ENCODE measurements around the gene LASP1. TPM values are rescaled to one million over a fixed set of nuclear protein-coding genes. Genes with fewer than 3 reads are reported as not detected.

Gene LASP1
- total and polyA plus RNA-seq, 2 experiments from 2014 or later = 48.7 to 173 TPM

- Histone ChIP-seq H4K20me1 (replicated peaks; ENCODE audit: insufficient read depth) (no peaks in the 10 kb centered on the region), H3K36me3 (ENCODE audit: insufficient read depth) (no peaks in the 10 kb centered on the region), H3K27me3 (ENCODE audit: insufficient read depth) (no peaks in the 10 kb centered on the region), H3K27ac (ENCODE audit: low read depth) (no peak overlapping the region), H3K79me2 (replicated peaks; ENCODE audit: insufficient read depth) (no peaks in the 10 kb centered on the region), H3K4me2 (no peak overlapping the region), H3K4me1 (ENCODE audit: insufficient read depth) (peaks cover 21% of the 10 kb centered on the region), H3F3A (replicated peaks; ENCODE audit: low read depth) (no peaks in the 10 kb centered on the region), H2AFZ (peak overlapping the region; percentile 72; the same call in 1 of the 2 replicates), H3K9me2 (ENCODE audit: insufficient read depth) (no peaks in the 10 kb centered on the region), H3K4me3 (no peak overlapping the region)
- no peak for ATAC-seq
- peaks cover 9% of the 10 kb centered on the region for H3K27me3 Mint-ChIP-seq (ENCODE audit: insufficient read depth, low read depth, poor library complexity)
- H3K27ac Mint-ChIP-seq = no peak overlapping the region
- peak; percentile 20 for DNase-seq (ENCODE audit: low spot score)
- no peak for TF ChIP-seq EZH2phosphoT487 (IDR thresholded peaks at IDR 0.05; ENCODE audit: unreplicated experiment)
- no peak for TF ChIP-seq EZH2 (IDR thresholded peaks at IDR 0.05; ENCODE audit: low read depth, unreplicated experiment)
- no peak for TF ChIP-seq POLR2AphosphoS5 (IDR thresholded peaks at IDR 0.05; ENCODE audit: low read depth)
- no peak for TF ChIP-seq NANOG (IDR thresholded peaks at IDR 0.05; ENCODE audit: borderline replicate concordance)
- TF ChIP-seq CREB1 (CRISPR knock-in tag; IDR thresholded peaks at IDR 0.05; ENCODE audit: low read depth) = no peak
- TF ChIP-seq STAT1 (IDR thresholded peaks at IDR 0.05; ENCODE audit: unreplicated experiment) = no peak
- peaks cover 21% of the 10 kb centered on the region; the same call in 2 of the 3 replicates for H3K4me1 Mint-ChIP-seq
- H3K36me3 Mint-ChIP-seq (ENCODE audit: low read depth) = no peaks in the 10 kb centered on the region
- no peak overlapping the region for H3K4me3 Mint-ChIP-seq
- H3K9me3 Mint-ChIP-seq = no peaks in the 10 kb centered on the region; the same call in 2 of the 3 replicates
Observed at GRCh38 chr17:38970804-38971203, 100.9 kb downstream of the LASP1 start.

Small RNA genes within 50 kb of the gene (microRNA-seq; reads per million reads assigned to microRNA genes)
- gene MIR4727 = not detected
- not detected for gene MIR6779

Small RNA genes within 50 kb of the gene (small RNA-seq; reads per million reads assigned to genes)
- gene MIR4727 (ENCODE audit: low replicate concordance) (not detected), gene MIR6779 (ENCODE audit: low replicate concordance) (not detected), gene SNORA21 (ENCODE audit: low replicate concordance) (not detected), gene SNORA21B (ENCODE audit: low replicate concordance) (not detected)

Other genes with a start within 250 kb of the LASP1 start
- gene EPOP, start 195.1 kb upstream of the LASP1 start, total RNA-seq (2014; rRNA removed; shearing (Covaris generic)) = 1.7 and 2.4 TPM in 2 replicates
- 0.42 and 0.82 TPM in 2 replicates for gene EPOP, start 195.1 kb upstream of the LASP1 start, polyA plus RNA-seq (2016; fragmentation: Nextera tagmentation; extraction: Ambion mirVana)
- 2.8 and 3.3 TPM in 2 replicates for gene MLLT6, start 164.8 kb upstream of the LASP1 start, total RNA-seq (2014; rRNA removed; shearing (Covaris generic))
- gene MLLT6, start 164.8 kb upstream of the LASP1 start, polyA plus RNA-seq (2016; fragmentation: Nextera tagmentation; extraction: Ambion mirVana) = 1.8 and 2.6 TPM in 2 replicates
- gene CISD3, start 139.7 kb upstream of the LASP1 start, total RNA-seq (2014; rRNA removed; shearing (Covaris generic)) = 0.94 and 3.4 TPM in 2 replicates
- 8.9 and 9.9 TPM in 2 replicates for gene CISD3, start 139.7 kb upstream of the LASP1 start, polyA plus RNA-seq (2016; fragmentation: Nextera tagmentation; extraction: Ambion mirVana)
- 21.1 and 23.4 TPM in 2 replicates for gene PCGF2, start 121.7 kb upstream of the LASP1 start, total RNA-seq (2014; rRNA removed; shearing (Covaris generic))
- 51.9 and 60.9 TPM in 2 replicates for gene PCGF2, start 121.7 kb upstream of the LASP1 start, polyA plus RNA-seq (2016; fragmentation: Nextera tagmentation; extraction: Ambion mirVana)
- 250 and 270 TPM in 2 replicates for gene PSMB3, start 117.3 kb upstream of the LASP1 start, total RNA-seq (2014; rRNA removed; shearing (Covaris generic))
- 523 and 558 TPM in 2 replicates for gene PSMB3, start 117.3 kb upstream of the LASP1 start, polyA plus RNA-seq (2016; fragmentation: Nextera tagmentation; extraction: Ambion mirVana)
- gene PIP4K2B, start 70.5 kb upstream of the LASP1 start, total RNA-seq (2014; rRNA removed; shearing (Covaris generic)) = 36.0 and 43.4 TPM in 2 replicates
- 9.5 and 10.0 TPM in 2 replicates for gene PIP4K2B, start 70.5 kb upstream of the LASP1 start, polyA plus RNA-seq (2016; fragmentation: Nextera tagmentation; extraction: Ambion mirVana)
- gene CWC25, start 44.7 kb upstream of the LASP1 start, total RNA-seq (2014; rRNA removed; shearing (Covaris generic)) = 6.4 and 11.6 TPM in 2 replicates
- 28.4 and 29.8 TPM in 2 replicates for gene CWC25, start 44.7 kb upstream of the LASP1 start, polyA plus RNA-seq (2016; fragmentation: Nextera tagmentation; extraction: Ambion mirVana)
- gene RPL23, start 16.3 kb upstream of the LASP1 start, total RNA-seq (2014; rRNA removed; shearing (Covaris generic)) = 877 and 957 TPM in 2 replicates
- 4,267 and 4,484 TPM in 2 replicates for gene RPL23, start 16.3 kb upstream of the LASP1 start, polyA plus RNA-seq (2016; fragmentation: Nextera tagmentation; extraction: Ambion mirVana)
- not detected in 2 replicates for gene FBXO47, start 97.3 kb downstream of the LASP1 start, total RNA-seq (2014; rRNA removed; shearing (Covaris generic))
- gene FBXO47, start 97.3 kb downstream of the LASP1 start, polyA plus RNA-seq (2016; fragmentation: Nextera tagmentation; extraction: Ambion mirVana) = not detected in 2 replicates

Measured in GM23338 (cell line).